ENCODE measurements around the gene AKT1.
A peak's percentile ranks its signal among the peaks of the same experiment; 100 is the strongest.

AKT1 gene

GRCh38 chr14:104735830-104736642 is 59.5 kb downstream of the AKT1 start:
- Histone ChIP-seq H3K9me3 (replicated peaks in 1 of 2; ENCODE audit: control insufficient read depth in 2 of 2, insufficient read depth in 1 of 2, low read depth in 1 of 2, low read length in 2 of 2) (peaks cover 0 to 5% of the 10 kb centered on the region in 2 donors), H2BK12ac (ENCODE audit: low read length) (no peak overlapping the region), H3K4me3 (ENCODE audit: low read length in 2 of 2) (no peak overlapping the region), H4K8ac (ENCODE audit: low read depth, low read length) (no peak overlapping the region), H2BK5ac (ENCODE audit: low read length) (no peak overlapping the region), H3K27me3 (ENCODE audit: control insufficient read depth in 3 of 3, insufficient read depth in 3 of 3, low read depth in 1 of 3, low read length in 3 of 3) (no peaks in the 10 kb centered on the region), H3K79me1 (ENCODE audit: low read depth, low read length) (no peaks in the 10 kb centered on the region), H3K9ac (ENCODE audit: low read depth, low read length, poor library complexity) (peak overlapping the region; percentile 21), H2BK15ac (ENCODE audit: low read length) (peak overlapping the region; percentile 28), H3K4ac (ENCODE audit: low read length) (no peak overlapping the region), H2AFZ (ENCODE audit: low read length) (no peak overlapping the region), H3K14ac (ENCODE audit: low read length) (peak overlapping the region; percentile 12), H3K18ac (ENCODE audit: low read length) (peak overlapping the region; percentile 72), H4K91ac (ENCODE audit: low read depth, low read length, poor library complexity) (no peak overlapping the region), H3K4me2 (ENCODE audit: insufficient read depth, low read length, poor library complexity, severe bottlenecking) (no peak overlapping the region), H3K27ac (replicated peaks; ENCODE audit: low read length) (no peak overlapping the region), H2BK120ac (ENCODE audit: low read depth, low read length) (peak overlapping the region; percentile 72), H3K4me1 (ENCODE audit: control insufficient read depth in 2 of 2, insufficient read depth in 1 of 2, low read depth in 1 of 2, low read length in 2 of 2) (peaks cover 9 to 12% of the 10 kb centered on the region in 2 donors), H2AK5ac (ENCODE audit: low read depth, low read length) (peak overlapping the region; percentile 6), H3K23ac (ENCODE audit: low read depth, low read length, poor library complexity) (peak overlapping the region; percentile 80), H3K36me3 (replicated peaks in 1 of 2; ENCODE audit: control insufficient read depth in 2 of 2, insufficient read depth in 2 of 2, low read length in 2 of 2) (peaks cover 3 to 7% of the 10 kb centered on the region in 2 donors)
- DNase-seq (ENCODE audit: low spot score), result no peak
- WGBS, 2 donors (ENCODE audit: extremely low coverage in 2 of 2, insufficient read length in 2 of 2, insufficient replicate concordance in 1 of 2), result no CpG with 5 or more reads among the region's 26 CpGs

GRCh38 chr14:104734991-104735779 is 60.4 kb downstream of the AKT1 start:
- H2AK5ac ChIP-seq (ENCODE audit: low read depth, low read length), result peak overlapping the region; percentile 5
- no peak overlapping the region for H4K91ac ChIP-seq (ENCODE audit: low read depth, low read length, poor library complexity)
- DNase-seq (ENCODE audit: low spot score), result no peak
- H3K4me1 ChIP-seq (ENCODE audit: control insufficient read depth in 2 of 2, insufficient read depth in 1 of 2, low read depth in 1 of 2, low read length in 2 of 2), result peaks cover 9 to 12% of the 10 kb centered on the region in 2 donors
- H3K36me3 ChIP-seq (replicated peaks in 1 of 2; ENCODE audit: control insufficient read depth in 2 of 2, insufficient read depth in 2 of 2, low read length in 2 of 2), result peaks cover under 1 to 3% of the 10 kb centered on the region in 2 donors
- no peak overlapping the region for H2BK120ac ChIP-seq (ENCODE audit: low read depth, low read length)
- peak overlapping the region; percentile 49 for H2BK15ac ChIP-seq (ENCODE audit: low read length)
- peak overlapping the region; percentile 58 for H2BK12ac ChIP-seq (ENCODE audit: low read length)
- no CpG with 5 or more reads among the region's 31 CpGs for WGBS, 2 donors (ENCODE audit: extremely low coverage in 2 of 2, insufficient read length in 2 of 2, insufficient replicate concordance in 1 of 2)
- H3K27ac ChIP-seq (replicated peaks; ENCODE audit: low read length), result no peak overlapping the region
- peak overlapping the region; percentile 87 for H3K18ac ChIP-seq (ENCODE audit: low read length)
- peak overlapping the region; percentile 64 for H3K9ac ChIP-seq (ENCODE audit: low read depth, low read length, poor library complexity)
- H3K9me3 ChIP-seq (replicated peaks in 1 of 2; ENCODE audit: control insufficient read depth in 2 of 2, insufficient read depth in 1 of 2, low read depth in 1 of 2, low read length in 2 of 2), result peaks cover 0 to 5% of the 10 kb centered on the region in 2 donors
- no peak overlapping the region for H2BK5ac ChIP-seq (ENCODE audit: low read length)
- H3K27me3 ChIP-seq (ENCODE audit: control insufficient read depth in 3 of 3, insufficient read depth in 3 of 3, low read depth in 1 of 3, low read length in 3 of 3), result no peaks in the 10 kb centered on the region
- H4K8ac ChIP-seq (ENCODE audit: low read depth, low read length), result peak overlapping the region; percentile 83
- H3K14ac ChIP-seq (ENCODE audit: low read length), result peak overlapping the region; percentile 71
- peak overlapping the region; percentile 76 for H3K4ac ChIP-seq (ENCODE audit: low read length)
- no peaks in the 10 kb centered on the region for H3K79me1 ChIP-seq (ENCODE audit: low read depth, low read length)
- H2AFZ ChIP-seq (ENCODE audit: low read length), result no peak overlapping the region
- no peak overlapping the region for H3K4me2 ChIP-seq (ENCODE audit: insufficient read depth, low read length, poor library complexity, severe bottlenecking)
- no peak overlapping the region for H3K4me3 ChIP-seq (ENCODE audit: low read length in 2 of 2)
- peak overlapping the region; percentile 2 for H3K23ac ChIP-seq (ENCODE audit: low read depth, low read length, poor library complexity)

- peak overlapping the region; percentile 76 for H3K4ac ChIP-seq (ENCODE audit: low read length)
- H3K4me3 ChIP-seq (ENCODE audit: low read length in 2 of 2), result no peak overlapping the region
- DNase-seq (ENCODE audit: low spot score), result no peak
- peak overlapping the region; percentile 70 for H3K9ac ChIP-seq (ENCODE audit: low read depth, low read length, poor library complexity)
- no CpG with 5 or more reads among the region's 9 CpGs for WGBS, 2 donors (ENCODE audit: extremely low coverage in 2 of 2, insufficient read length in 2 of 2, insufficient replicate concordance in 1 of 2)
- H3K4me1 ChIP-seq (ENCODE audit: control insufficient read depth in 2 of 2, insufficient read depth in 1 of 2, low read depth in 1 of 2, low read length in 2 of 2), result peaks cover 9 to 12% of the 10 kb centered on the region in 2 donors
- H2AFZ ChIP-seq (ENCODE audit: low read length), result no peak overlapping the region
- no peak overlapping the region for H2AK5ac ChIP-seq (ENCODE audit: low read depth, low read length)
- H3K79me1 ChIP-seq (ENCODE audit: low read depth, low read length), result peaks cover 2% of the 10 kb centered on the region
- peaks cover 0 to 3% of the 10 kb centered on the region in 2 donors for H3K9me3 ChIP-seq (replicated peaks in 1 of 2; ENCODE audit: control insufficient read depth in 2 of 2, insufficient read depth in 1 of 2, low read depth in 1 of 2, low read length in 2 of 2)
- peak overlapping the region; percentile 2 for H3K23ac ChIP-seq (ENCODE audit: low read depth, low read length, poor library complexity)
- H2BK15ac ChIP-seq (ENCODE audit: low read length), result peak overlapping the region; percentile 49
- no peak overlapping the region for H3K27ac ChIP-seq (replicated peaks; ENCODE audit: low read length)
- H3K36me3 ChIP-seq (replicated peaks in 1 of 2; ENCODE audit: control insufficient read depth in 2 of 2, insufficient read depth in 2 of 2, low read length in 2 of 2), result no peaks in the 10 kb centered on the region
- no peak overlapping the region for H2BK120ac ChIP-seq (ENCODE audit: low read depth, low read length)
- peak overlapping the region; percentile 87 for H3K18ac ChIP-seq (ENCODE audit: low read length)
- H4K8ac ChIP-seq (ENCODE audit: low read depth, low read length), result no peak overlapping the region
- peak overlapping the region; percentile 71 for H3K14ac ChIP-seq (ENCODE audit: low read length)
- H2BK12ac ChIP-seq (ENCODE audit: low read length), result peak overlapping the region; percentile 58
- H4K91ac ChIP-seq (ENCODE audit: low read depth, low read length, poor library complexity), result no peak overlapping the region
- no peaks in the 10 kb centered on the region for H3K27me3 ChIP-seq (ENCODE audit: control insufficient read depth in 3 of 3, insufficient read depth in 3 of 3, low read depth in 1 of 3, low read length in 3 of 3)
- no peak overlapping the region for H2BK5ac ChIP-seq (ENCODE audit: low read length)
- H3K4me2 ChIP-seq (ENCODE audit: insufficient read depth, low read length, poor library complexity, severe bottlenecking), result no peak overlapping the region
Measured at GRCh38 chr14:104734601-104734990, 61.0 kb downstream of the AKT1 start.

Measured in neuronal stem cell (in vitro differentiated cells).